Activated B cell treated with CpG ODN at 0.5 μM for 24 hours (primary cell): Measurements from ENCODE around the gene ZNF805. TPM values are rescaled to one million over a fixed set of nuclear protein-coding genes. Genes with fewer than 3 reads are reported as not detected.
"Not testable (repeated sequence)": the region's sequence is repeated elsewhere in the genome, so short reads cannot be mapped to it uniquely, and the experiment has no call there.

Source experiments
- ATAC-seq: fragments of 200-7000 bp; cut with Tn5 transposase; one replicate; pipeline ENCODE4 v1.10.0; 2021; ENCODE audit warnings: low read depth, mild to moderate bottlenecking, moderate library complexity
- CTCF ChIA-PET: fragments of 350-600 bp; sonication (Branson Sonifier 250); formaldehyde crosslinking; loops from one replicate; lab custom pipeline; 2021; ENCODE audit warnings: antibody characterized with exemption; lab: Charles Lee
- POLR2A ChIA-PET: fragments of 350-600 bp; sonication (Branson Sonifier 250); formaldehyde crosslinking; loops from one replicate; lab custom pipeline; 2021; ENCODE audit warnings: antibody characterized with exemption; lab: Charles Lee
- DNase-seq: peaks from one replicate; pipeline ENCODE4 v3.0.0; 2022
- H3K27ac Mint-ChIP-seq: one replicate; pipeline ENCODE4 v1.8.0; 2020; ENCODE audit warnings: mixed read lengths
- H3K27me3 Mint-ChIP-seq: one replicate; pipeline ENCODE4 v1.8.0; 2021; ENCODE audit warnings: mixed read lengths
- H3K36me3 Mint-ChIP-seq: one replicate; pipeline ENCODE4 v1.8.0; 2021; ENCODE audit warnings: low read depth, mixed read lengths
- H3K4me1 Mint-ChIP-seq: one replicate; pipeline ENCODE4 v1.8.0; 2021; ENCODE audit warnings: mixed read lengths
- H3K4me3 Mint-ChIP-seq: one replicate; pipeline ENCODE4 v1.8.0; 2020; ENCODE audit warnings: mild to moderate bottlenecking, mixed read lengths
- H3K9me3 Mint-ChIP-seq: one replicate; pipeline ENCODE4 v1.8.0; 2020; ENCODE audit warnings: mixed read lengths
- CTCF ChIP-seq: fragments of 200-600 bp; IDR thresholded peaks from one replicate; pipeline ENCODE4 v1.8.0; 2022; ENCODE audit warnings: antibody characterized with exemption, mild to moderate bottlenecking
- intact Hi-C: fragments of 100-400 bp; cut with micrococcal nuclease; formaldehyde crosslinking; loops from one replicate; pipeline ENCODE4 v1.15.1; 2024
- total RNA-seq: library from RNA; stranded (reverse); gene quantifications from 2 replicates; pipeline ENCODE4 v1.2.3, GENCODE V29; 2022

ZNF805 gene
- total RNA-seq, 1 donor from 2014 or later, result 25.9 TPM

- Mint-ChIP-seq H3K9me3 (no peaks in the 10 kb centered on the region), H3K27me3 (no peaks in the 10 kb centered on the region), H3K4me1 (peaks cover 36% of the 10 kb centered on the region), H3K4me3 (no peak overlapping the region), H3K27ac (no peak overlapping the region), H3K36me3 (peaks cover 73% of the 10 kb centered on the region)
- ChIA-PET POLR2A (no interaction called here), CTCF (no interaction called here)
- no peak for TF ChIP-seq CTCF
- no peak for ATAC-seq
- intact Hi-C loops, result loop anchor here (10.0 kb wide), 1 partner anchor 170 kb away; the partner anchor contains the start of gene ZNF17
- no peak for DNase-seq
These were observed 4.6 kb downstream of the ZNF805 start for GRCh38 chr19:57245066-57245465.

- H3K27me3 Mint-ChIP-seq, result no peaks in the 10 kb centered on the region
- H3K4me1 Mint-ChIP-seq, result peaks cover 28% of the 10 kb centered on the region
- no peaks in the 10 kb centered on the region for H3K9me3 Mint-ChIP-seq
- intact Hi-C loops, result loop anchor here (10.0 kb wide), 1 partner anchor 169 kb away; the partner anchor contains the start of gene ZNF17
- H3K4me3 Mint-ChIP-seq, result no peak overlapping the region
- H3K36me3 Mint-ChIP-seq, result peaks cover 75% of the 10 kb centered on the region
- no peak for DNase-seq
- ChIA-PET POLR2A (no interaction called here), CTCF (no interaction called here)
- TF ChIP-seq CTCF, result no peak
- no peak for ATAC-seq
- no peak overlapping the region for H3K27ac Mint-ChIP-seq
These were observed 5.5 kb downstream of the ZNF805 start for GRCh38 chr19:57245959-57246358.

- CTCF ChIA-PET, result no interaction called here
These were observed 8.2 kb downstream of the ZNF805 start for GRCh38 chr19:57248646-57249045.

DNA sequence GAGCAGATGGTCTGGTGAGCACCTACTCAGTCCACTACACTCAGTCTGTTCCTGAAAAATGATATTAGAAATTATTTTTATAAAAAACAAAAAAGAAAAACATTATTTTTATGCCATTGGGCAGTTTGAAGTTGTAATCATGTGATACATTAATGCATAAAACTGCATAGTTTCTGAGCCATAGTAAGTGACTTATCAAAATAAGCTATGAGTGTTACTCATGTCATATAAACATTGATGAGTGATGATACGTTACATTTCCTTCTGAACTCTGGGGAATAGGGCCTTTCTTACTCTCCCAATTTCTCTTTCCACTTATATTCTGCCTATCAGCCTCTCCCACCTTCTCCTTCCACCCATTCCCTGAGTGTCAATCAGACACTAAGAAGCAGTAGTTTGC is 8.9 kb downstream of the ZNF805 start:
- Mint-ChIP-seq H3K27me3 (no peaks in the 10 kb centered on the region), H3K4me3 (no peak overlapping the region), H3K27ac (no peak overlapping the region), H3K4me1 (peaks cover 7% of the 10 kb centered on the region), H3K36me3 (peaks cover 93% of the 10 kb centered on the region), H3K9me3 (no peaks in the 10 kb centered on the region)
- POLR2A ChIA-PET, result no interaction called here
- TF ChIP-seq CTCF, result no peak
- no peak for ATAC-seq
- no peak for DNase-seq
- intact Hi-C loops, result loop anchor here (10.0 kb wide), 1 partner anchor 165 kb away; the partner anchor contains the start of gene ZNF17
- CTCF ChIA-PET, result no interaction called here

More at GRCh38 chr19:57248646-57249045, 8.2 kb downstream of the ZNF805 start:
- no peaks in the 10 kb centered on the region for H3K27me3 Mint-ChIP-seq
- no peak overlapping the region for H3K27ac Mint-ChIP-seq
- intact Hi-C loops, result loop anchor here (10.0 kb wide), 1 partner anchor 166 kb away; the partner anchor contains the start of gene ZNF17
- no peak for TF ChIP-seq CTCF
- DNase-seq (no peak), ATAC-seq (no peak)
- H3K4me1 Mint-ChIP-seq, result peaks cover 7% of the 10 kb centered on the region
- POLR2A ChIA-PET, result no interaction called here
- no peaks in the 10 kb centered on the region for H3K9me3 Mint-ChIP-seq
- H3K4me3 Mint-ChIP-seq, result no peak overlapping the region
- H3K36me3 Mint-ChIP-seq, result peaks cover 92% of the 10 kb centered on the region

DNA sequence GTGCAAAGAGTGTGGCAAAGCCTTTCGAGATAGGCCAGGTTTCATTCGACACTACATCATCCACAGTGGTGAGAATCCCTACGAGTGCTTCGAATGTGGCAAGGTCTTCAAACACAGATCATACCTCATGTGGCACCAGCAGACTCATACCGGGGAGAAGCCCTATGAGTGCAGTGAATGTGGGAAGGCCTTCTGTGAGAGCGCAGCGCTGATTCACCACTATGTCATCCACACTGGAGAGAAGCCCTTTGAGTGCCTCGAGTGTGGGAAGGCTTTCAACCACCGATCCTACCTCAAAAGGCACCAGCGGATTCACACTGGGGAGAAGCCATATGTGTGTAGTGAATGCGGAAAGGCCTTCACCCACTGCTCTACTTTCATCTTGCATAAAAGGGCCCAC is 13.3 kb downstream of the ZNF805 start:
- H3K9me3 Mint-ChIP-seq, CTCF ChIA-PET, H3K4me1 Mint-ChIP-seq, H3K4me3 Mint-ChIP-seq, DNase-seq, intact Hi-C loops, H3K27ac Mint-ChIP-seq, POLR2A ChIA-PET, H3K27me3 Mint-ChIP-seq, ATAC-seq: not testable (repeated sequence)
- H3K36me3 Mint-ChIP-seq, result peaks cover 77% of the 10 kb centered on the region

GRCh38 chr19:57262044-57262443 is 21.6 kb downstream of the ZNF805 start:
- Mint-ChIP-seq H3K27ac (no peak overlapping the region), H3K4me1 (peaks cover 10% of the 10 kb centered on the region), H3K36me3 (peaks cover 39% of the 10 kb centered on the region), H3K4me3 (no peak overlapping the region), H3K9me3 (no peaks in the 10 kb centered on the region), H3K27me3 (no peaks in the 10 kb centered on the region)
- ATAC-seq, result no peak
- intact Hi-C loops, result no loop called here
- no peak for DNase-seq
- CTCF ChIA-PET, result no interaction called here
- TF ChIP-seq CTCF, result no peak
- POLR2A ChIA-PET, result interaction anchor here (1.4 kb wide), 1 partner anchor 17 kb away, joined by 5 read pairs; no protein-coding TSS in a partner anchor
